Measurements from ENCODE around the gene COL4A3. TPM values are rescaled to one million over a fixed set of nuclear protein-coding genes. Genes with fewer than 3 reads are reported as not detected.
A peak's percentile ranks its signal among the peaks of the same experiment; 100 is the strongest.

COL4A3 gene
- total RNA-seq, 1 experiment from 2014 or later: 0.15 TPM

DNA sequence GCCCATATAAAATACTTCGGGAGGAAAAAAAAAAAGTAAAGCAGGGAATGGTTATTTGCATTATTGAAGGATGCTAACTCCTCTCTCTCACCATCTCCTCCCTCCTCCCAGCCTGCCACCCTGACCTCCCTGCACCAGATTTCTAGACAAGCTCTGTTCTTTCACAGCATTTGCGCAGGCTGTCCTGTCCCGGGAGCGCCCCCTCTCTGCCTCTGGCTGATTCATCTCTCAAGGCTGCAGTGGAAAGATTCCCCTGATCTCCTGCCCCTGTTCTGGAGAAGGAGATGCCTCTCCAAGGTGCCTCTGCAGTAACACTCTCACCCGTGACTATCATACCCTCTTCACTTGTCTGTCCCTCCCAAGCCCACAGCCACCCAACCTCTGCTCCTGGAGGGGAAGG is 38.9 kb upstream of the COL4A3 start:
- Histone ChIP-seq H3T11ph (ENCODE audit: low read length) (no peak overlapping the region), H3K4me2 (ENCODE audit: insufficient read depth, insufficient read length, low read length) (no peak overlapping the region), H4K20me1 (ENCODE audit: control insufficient read depth, insufficient read depth, insufficient read length) (no peaks in the 10 kb centered on the region), H3K23ac (ENCODE audit: insufficient read length, low read depth, low read length) (no peak overlapping the region), H3K79me1 (ENCODE audit: insufficient read depth, low read depth, low read length, poor library complexity, severe bottlenecking) (no peaks in the 10 kb centered on the region), H2BK15ac (ENCODE audit: low read depth, low read length) (no peak overlapping the region), H4K8ac (replicated peaks; ENCODE audit: insufficient read length, low read depth, low read length) (no peak overlapping the region), H3K18ac (ENCODE audit: insufficient read length, low read depth, low read length) (no peak overlapping the region), H3K9me3 (ENCODE audit: control insufficient read depth, low read depth, low read length) (no peaks in the 10 kb centered on the region), H2BK120ac (ENCODE audit: low read depth, low read length, poor library complexity, severe bottlenecking) (no peak overlapping the region), H4K5ac (ENCODE audit: insufficient read length, low read depth, low read length) (no peak overlapping the region), H3K27me3 (ENCODE audit: insufficient read depth, low read length) (no peaks in the 10 kb centered on the region), H2BK12ac (ENCODE audit: insufficient read length, low read depth, low read length) (no peak overlapping the region), H3K79me2 (ENCODE audit: insufficient read depth, low read length) (no peaks in the 10 kb centered on the region), H4K91ac (ENCODE audit: insufficient read length, low read depth, low read length) (no peak overlapping the region), H2BK5ac (ENCODE audit: insufficient read length, low read length) (no peak overlapping the region), H2AK5ac (ENCODE audit: insufficient read length, low read length) (no peak overlapping the region), H2AFZ (ENCODE audit: low read length) (no peak overlapping the region), H2BK20ac (ENCODE audit: low read depth, low read length, poor library complexity, severe bottlenecking) (no peak overlapping the region), H3K56ac (ENCODE audit: insufficient read length, low read depth, low read length) (no peak overlapping the region), H3K23me2 (ENCODE audit: insufficient read length, low read depth, low read length, poor library complexity, severe bottlenecking) (no peaks in the 10 kb centered on the region), H3K9ac (ENCODE audit: extremely low read depth, insufficient read length, low read length) (no peak overlapping the region), H3K4ac (ENCODE audit: low read depth, low read length) (no peak overlapping the region), H3K4me1 (ENCODE audit: insufficient read depth, low read length) (no peaks in the 10 kb centered on the region), H3K14ac (ENCODE audit: insufficient read depth, low read length) (no peak overlapping the region), H3K27ac (ENCODE audit: insufficient read length, low read depth, low read length) (no peak overlapping the region)
- H3K27me3 Mint-ChIP-seq (ENCODE audit: low read depth): no peaks in the 10 kb centered on the region; the same call in none of the 2 replicates
- peaks cover 2 to 5% of the 10 kb centered on the region in 2 experiments; a peak in 1 of 4 replicates for H3K4me1 Mint-ChIP-seq
- H3K36me3 Mint-ChIP-seq (ENCODE audit: insufficient read depth in 1 of 3, low read depth in 3 of 3): no peaks in the 10 kb centered on the region
- H3K27ac Mint-ChIP-seq: no peak overlapping the region
- H3K4me3 Mint-ChIP-seq: no peak overlapping the region
- TF ChIP-seq CTCF (conservative IDR thresholded peaks at IDR 0.05): peak; percentile 65
- no CpG with 5 or more reads among the region's 5 CpGs for WGBS (ENCODE audit: extremely low coverage, insufficient read length, low lambda C conversion rate)
- DNase-seq: peak; percentile 73
- H3K9me3 Mint-ChIP-seq: no peaks in the 10 kb centered on the region
